Panc1 (cell line): Measurements from ENCODE around the gene NOL4L.

Source experiments
- CTCF ChIP-seq: fragments of 450-650 bp; IDR thresholded peaks from 2 replicates; pipeline ENCODE4 v1.5.1; 2017; ENCODE audit warnings: mild to moderate bottlenecking
- POLR2AphosphoS5 ChIP-seq: IDR thresholded peaks from 2 replicates; pipeline ENCODE4 v1.6.1; 2012; ENCODE audit warnings: mild to moderate bottlenecking, low read depth, low read length, moderate library complexity

GRCh38 chr20:32554965-32555289, 30.2 kb downstream of the NOL4L start:
- TF ChIP-seq CTCF (no peak), POLR2AphosphoS5 (no peak)
